Spleen (tissue), 7 donors: ENCODE data around the gene CELF6.

Source experiments
- POLR2A ChIP-seq, 3 donors: fragments of 450-650 bp; IDR thresholded peaks; one replicate each; pipeline ENCODE4 v1.5.1; 2017; ENCODE audit warnings: antibody characterized with exemption in 3 of 3, mild to moderate bottlenecking in 1 of 3
- TF ChIP-seq, protein P1 (sequence below), 11 experiments: fragments of 200-600 bp in 7 of 11; fragments of 450-650 bp in 4 of 11; sonication (generic) in 4 of 11; IDR thresholded peaks in 8 of 11; conservative IDR thresholded peaks in 3 of 11; 1 replicate in 7 of 11; 2 replicates in 4 of 11; pipeline versions ENCODE4 v1.4.0 to v1.8.0; 2016 to 2021; ENCODE audit warnings: antibody characterized with exemption in 11 of 11, inconsistent platforms in 4 of 11, mild to moderate bottlenecking in 1 of 11
- donor health status: DM: no; HTN: no; CAD: no; lungs with moderate emphysema.
- donor health status: DM: no; HTN: no; CAD: no.
- donor health status: DM: no; HTN: no; CAD: no.

DNA sequence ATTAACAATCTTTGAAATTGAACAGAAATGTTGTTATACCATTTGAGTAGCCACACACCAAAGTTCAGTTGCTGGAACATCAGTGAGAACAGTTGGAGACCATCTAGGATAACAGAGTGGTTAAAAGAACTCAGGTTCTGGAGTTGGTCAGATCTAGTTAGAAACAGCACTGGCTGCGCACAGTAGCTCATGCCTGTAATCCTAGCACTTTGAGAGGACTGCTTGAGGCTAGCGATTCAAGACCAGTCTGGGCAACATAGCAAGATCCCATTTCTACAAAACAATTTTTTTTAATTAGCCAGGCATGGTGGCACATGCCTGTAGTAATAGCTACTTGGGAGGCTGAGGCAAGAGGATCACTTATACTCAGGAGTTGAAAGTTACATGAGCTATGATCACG, 81.4 kb downstream of the CELF6 start:
- TF ChIP-seq, protein P1, sequence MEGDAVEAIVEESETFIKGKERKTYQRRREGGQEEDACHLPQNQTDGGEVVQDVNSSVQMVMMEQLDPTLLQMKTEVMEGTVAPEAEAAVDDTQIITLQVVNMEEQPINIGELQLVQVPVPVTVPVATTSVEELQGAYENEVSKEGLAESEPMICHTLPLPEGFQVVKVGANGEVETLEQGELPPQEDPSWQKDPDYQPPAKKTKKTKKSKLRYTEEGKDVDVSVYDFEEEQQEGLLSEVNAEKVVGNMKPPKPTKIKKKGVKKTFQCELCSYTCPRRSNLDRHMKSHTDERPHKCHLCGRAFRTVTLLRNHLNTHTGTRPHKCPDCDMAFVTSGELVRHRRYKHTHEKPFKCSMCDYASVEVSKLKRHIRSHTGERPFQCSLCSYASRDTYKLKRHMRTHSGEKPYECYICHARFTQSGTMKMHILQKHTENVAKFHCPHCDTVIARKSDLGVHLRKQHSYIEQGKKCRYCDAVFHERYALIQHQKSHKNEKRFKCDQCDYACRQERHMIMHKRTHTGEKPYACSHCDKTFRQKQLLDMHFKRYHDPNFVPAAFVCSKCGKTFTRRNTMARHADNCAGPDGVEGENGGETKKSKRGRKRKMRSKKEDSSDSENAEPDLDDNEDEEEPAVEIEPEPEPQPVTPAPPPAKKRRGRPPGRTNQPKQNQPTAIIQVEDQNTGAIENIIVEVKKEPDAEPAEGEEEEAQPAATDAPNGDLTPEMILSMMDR (IDR thresholded peaks at IDR 0.05 in 8 of 11, conservative IDR thresholded peaks at IDR 0.05 in 3 of 11): no peak
- no peak for TF ChIP-seq POLR2A (IDR thresholded peaks at IDR 0.05)
